HFF-Myc (cell line): ENCODE data around the gene MUC22.
"Not testable (repeated sequence)": the region's sequence is repeated elsewhere in the genome, so short reads cannot be mapped to it uniquely, and the experiment has no call there.

ENCODE experiments used
- DNase-seq: peaks from one replicate; pipeline ENCODE4 v3.0.0-alpha.2; 2011; ENCODE audit warnings: low read depth; ENCODE audit errors: extremely low read depth
- H3K4me3 ChIP-seq: replicated peaks from 2 replicates; pipeline ENCODE4 v1.5.1; 2011; ENCODE audit warnings: low read depth, mild to moderate bottlenecking, control low read depth, low read length
- TF ChIP-seq, protein P1 (sequence below): IDR thresholded peaks from 2 replicates; pipeline ENCODE4 v1.5.1; 2012; ENCODE audit warnings: mild to moderate bottlenecking, low read depth, low read length, control low read depth; ENCODE audit errors: missing control alignments

Gene MUC22

DNA sequence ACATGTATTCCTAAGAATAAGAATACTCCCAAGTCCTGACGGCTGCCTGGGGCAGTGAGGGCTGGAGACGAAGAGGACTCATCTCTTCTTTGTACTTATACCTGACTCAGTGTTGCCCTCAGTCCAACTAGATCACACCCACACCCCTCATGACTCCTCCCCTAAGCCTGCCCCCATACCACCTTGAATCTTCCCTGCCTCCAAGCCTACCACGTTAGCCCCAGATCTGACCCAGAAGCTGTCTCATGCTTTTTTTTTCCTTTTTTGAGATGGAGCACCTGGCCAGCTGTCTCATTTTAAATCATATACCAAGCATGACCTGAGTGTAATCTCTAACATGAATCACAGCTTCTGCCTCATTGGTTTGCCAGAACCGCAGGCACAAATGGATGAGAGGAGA lies 45.2 kb downstream of the MUC22 start:
- no peak overlapping the region for H3K4me3 ChIP-seq
- no peak for DNase-seq

DNA sequence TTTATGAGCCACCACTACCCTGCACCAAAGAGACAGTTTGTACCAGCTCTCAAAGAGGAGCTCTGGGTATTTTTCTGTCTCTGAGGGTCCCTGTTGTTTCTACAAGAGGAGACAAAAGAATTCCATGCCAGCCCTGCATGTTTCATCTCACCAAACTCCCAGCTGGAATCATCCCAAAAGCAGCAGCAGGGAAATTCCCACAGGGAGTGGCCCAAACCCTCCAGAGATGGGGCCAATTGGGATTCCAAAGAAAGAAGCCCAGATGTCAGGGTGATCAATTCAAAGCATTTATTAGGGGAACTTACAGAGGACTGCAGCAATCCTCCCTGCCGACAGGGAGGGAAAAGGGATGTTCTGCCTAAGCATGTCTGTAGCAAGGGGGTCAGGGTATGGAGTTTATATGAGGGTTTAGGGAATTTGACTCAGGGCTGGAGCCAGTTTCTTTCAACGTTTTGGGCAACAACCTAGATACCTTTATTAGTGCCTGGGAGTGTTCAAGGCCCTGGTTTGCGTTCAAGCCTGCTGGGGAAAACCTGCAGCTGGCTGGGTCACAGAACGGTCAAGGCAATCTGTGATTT lies 47.2 kb downstream of the MUC22 start:
- no peak for DNase-seq
- TF ChIP-seq, protein P1, sequence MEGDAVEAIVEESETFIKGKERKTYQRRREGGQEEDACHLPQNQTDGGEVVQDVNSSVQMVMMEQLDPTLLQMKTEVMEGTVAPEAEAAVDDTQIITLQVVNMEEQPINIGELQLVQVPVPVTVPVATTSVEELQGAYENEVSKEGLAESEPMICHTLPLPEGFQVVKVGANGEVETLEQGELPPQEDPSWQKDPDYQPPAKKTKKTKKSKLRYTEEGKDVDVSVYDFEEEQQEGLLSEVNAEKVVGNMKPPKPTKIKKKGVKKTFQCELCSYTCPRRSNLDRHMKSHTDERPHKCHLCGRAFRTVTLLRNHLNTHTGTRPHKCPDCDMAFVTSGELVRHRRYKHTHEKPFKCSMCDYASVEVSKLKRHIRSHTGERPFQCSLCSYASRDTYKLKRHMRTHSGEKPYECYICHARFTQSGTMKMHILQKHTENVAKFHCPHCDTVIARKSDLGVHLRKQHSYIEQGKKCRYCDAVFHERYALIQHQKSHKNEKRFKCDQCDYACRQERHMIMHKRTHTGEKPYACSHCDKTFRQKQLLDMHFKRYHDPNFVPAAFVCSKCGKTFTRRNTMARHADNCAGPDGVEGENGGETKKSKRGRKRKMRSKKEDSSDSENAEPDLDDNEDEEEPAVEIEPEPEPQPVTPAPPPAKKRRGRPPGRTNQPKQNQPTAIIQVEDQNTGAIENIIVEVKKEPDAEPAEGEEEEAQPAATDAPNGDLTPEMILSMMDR = no peak
- no peak overlapping the region for H3K4me3 ChIP-seq

More for the DNA sequence above, 45.2 kb downstream of the MUC22 start:
- TF ChIP-seq, protein P1 = no peak

DNA sequence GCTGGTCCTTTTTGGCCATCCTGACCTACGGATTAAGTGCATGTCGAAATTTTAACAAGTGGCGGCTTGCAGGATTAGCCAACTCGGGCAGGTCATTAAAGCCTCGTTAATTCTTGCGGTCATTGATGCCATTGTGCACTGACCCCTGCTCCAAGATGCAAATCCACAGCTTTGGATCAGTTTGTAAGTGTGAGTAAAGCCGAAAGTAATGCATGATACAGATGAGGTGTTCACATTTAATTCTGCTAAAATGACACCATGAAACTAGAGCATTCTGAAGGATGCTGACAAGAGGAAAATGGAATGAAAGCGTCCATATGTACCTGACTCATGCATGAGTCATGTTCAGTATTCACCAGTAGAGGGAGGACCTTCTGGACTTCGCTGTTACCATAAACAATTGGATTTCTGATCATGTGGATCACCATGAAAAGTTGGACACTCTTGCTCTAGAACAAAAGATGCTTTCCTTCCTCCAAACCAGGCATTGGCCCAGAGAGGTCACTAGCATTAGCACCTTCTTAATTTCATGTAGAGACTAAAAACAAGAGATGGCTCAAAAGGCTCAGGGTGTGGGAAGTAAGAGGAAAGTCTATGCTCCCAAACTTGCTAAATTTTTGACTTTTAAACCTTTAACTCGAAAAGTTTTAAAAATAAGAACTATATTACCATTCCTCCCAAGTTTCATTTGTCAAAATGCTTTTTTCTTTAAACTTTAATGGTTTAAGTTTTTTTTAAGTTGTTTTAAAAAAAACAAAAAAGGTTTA lies 48.0 kb downstream of the MUC22 start:
- H3K4me3 ChIP-seq = no peak overlapping the region
- peak; percentile 84 for DNase-seq
- TF ChIP-seq, protein P1 = peak; percentile 50

DNA sequence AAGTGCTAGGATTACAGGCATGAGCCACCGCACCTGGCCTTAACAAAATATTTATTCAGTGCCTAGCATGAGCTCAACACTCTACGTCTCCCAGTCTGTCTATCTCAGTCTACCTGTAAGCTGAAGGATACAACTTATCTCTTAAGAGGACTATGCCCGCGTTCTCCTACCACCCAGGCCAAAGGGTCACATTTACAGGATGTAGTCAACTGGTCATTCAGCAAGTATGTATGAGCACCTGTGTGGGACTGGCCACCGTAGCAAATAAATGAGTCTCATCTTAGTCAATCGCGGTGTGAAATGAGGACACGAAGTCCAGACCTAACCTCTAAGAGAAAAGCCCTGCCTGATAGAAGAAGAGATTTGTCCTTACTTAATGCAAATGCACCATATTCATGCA lies 49.9 kb downstream of the MUC22 start:
- no peak for DNase-seq
- TF ChIP-seq, protein P1 = no peak
- no peak overlapping the region for H3K4me3 ChIP-seq

DNA sequence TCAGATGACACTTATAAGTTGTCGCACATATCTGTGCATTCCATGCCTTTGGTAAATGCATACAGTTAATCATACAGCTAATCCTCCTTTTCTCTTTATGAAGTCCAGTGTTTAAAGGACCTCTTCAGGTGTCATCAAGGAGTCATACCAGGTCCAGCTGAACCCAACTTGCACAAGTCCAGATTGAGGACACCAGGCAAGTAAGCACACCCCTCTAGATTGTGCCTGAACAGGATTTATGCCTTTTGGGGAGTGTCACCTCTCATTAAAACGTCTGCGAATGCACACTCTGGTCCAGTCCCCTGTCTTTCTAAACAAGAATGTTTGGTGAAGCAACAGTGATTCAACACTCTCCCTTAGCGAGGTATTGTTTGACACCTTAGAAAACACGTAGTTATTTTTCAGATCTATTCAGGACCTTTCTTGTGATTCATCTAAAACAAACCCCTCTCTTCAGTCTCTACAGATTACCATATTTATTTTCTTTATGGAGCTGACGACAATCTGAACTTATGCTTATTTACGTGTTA lies 53.7 kb downstream of the MUC22 start:
- no peak overlapping the region for H3K4me3 ChIP-seq
- TF ChIP-seq, protein P1 = no peak
- DNase-seq = no peak

DNA sequence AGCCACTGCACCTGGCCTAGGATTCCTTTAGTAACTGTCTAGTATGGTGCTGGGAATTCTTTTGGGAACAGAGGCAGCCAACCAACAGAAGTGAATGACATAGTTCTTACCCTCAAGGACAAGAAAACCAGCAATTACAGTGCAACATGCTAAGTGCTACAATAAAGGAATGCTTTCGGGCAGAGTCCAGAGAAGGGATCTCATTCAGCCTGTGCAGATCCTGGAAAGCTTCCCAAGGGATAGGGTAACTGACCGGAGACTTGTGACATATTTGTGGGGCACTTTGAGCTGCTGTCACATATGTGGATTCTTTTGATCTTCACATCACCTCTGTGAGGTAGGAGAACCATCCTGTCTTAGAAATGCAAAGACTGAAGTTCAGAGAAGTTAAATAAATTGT lies 55.3 kb downstream of the MUC22 start:
- DNase-seq = no peak
- TF ChIP-seq, protein P1 = no peak
- H3K4me3 ChIP-seq = no peak overlapping the region

DNA sequence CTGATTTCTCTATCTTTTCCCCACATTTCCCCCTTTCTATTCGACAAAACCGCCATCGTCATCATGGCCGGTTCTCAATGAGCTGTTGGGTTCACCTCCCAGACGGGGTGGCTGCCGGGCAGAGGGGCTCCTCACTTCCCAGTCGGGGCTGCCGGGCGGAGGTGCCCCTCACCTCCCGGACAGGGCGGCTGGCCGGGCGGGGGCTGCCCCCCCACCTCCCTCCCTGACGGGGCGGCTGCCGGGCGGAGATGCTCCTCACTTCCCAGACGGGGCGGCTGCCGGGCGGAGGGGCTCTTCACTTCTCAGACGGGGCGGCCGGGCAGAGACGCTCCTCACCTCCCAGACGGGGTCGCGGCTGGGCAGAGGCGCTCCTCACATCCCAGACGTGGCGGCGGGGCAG lies 56.8 kb downstream of the MUC22 start:
- DNase-seq = not testable (repeated sequence)

DNA sequence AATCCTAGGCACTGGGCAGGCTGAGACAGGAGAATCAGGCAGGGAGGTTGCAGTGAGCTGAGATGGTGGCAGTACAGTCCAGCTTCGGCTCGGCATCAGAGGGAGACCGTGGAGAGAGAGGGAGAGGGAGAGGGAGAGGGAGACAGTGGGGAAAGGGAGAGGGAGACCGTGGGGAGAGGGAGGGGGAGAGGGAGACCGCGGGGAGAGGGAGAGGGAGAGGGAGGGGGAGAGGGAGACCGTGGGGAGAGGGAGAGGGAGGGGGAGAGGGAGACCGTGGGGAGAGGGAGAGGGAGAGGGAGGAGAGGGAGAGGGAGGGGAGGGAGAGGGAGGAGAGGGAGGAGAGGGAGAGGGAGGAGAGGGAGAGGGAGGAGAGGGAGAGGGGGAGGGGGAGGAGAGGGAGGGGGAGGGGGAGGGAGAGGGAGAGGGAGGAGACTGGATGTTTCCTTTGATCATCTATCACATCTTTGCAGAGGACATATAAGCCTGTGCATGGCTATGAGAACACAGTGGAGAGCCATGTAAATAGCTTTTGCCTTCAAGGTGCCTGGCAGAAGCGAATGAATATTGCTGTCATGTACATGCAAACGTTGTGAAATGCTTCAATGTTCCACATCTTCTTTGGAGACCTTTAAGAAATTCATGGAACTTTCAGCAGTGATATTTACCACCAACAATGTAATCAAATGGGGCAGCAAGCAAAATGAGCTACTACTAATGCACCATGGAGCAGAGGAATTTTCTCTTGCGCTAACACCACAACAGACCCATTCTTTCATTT lies 57.8 kb downstream of the MUC22 start:
- not testable (repeated sequence) for DNase-seq, H3K4me3 ChIP-seq

More for the DNA sequence above, 56.8 kb downstream of the MUC22 start:
- not testable (repeated sequence) for H3K4me3 ChIP-seq
